HG02943 (cell line): ENCODE data around the gene PLXNA2.

Source experiments
- ATAC-seq: cut with Tn5 transposase; IDR thresholded peaks from one replicate; pipeline ENCODE4 v1.9.1; 2021; ENCODE audit warnings: mild to moderate bottlenecking, low read depth, moderate library complexity; ENCODE audit not compliant: unreplicated experiment

The PLXNA2 gene

DNA sequence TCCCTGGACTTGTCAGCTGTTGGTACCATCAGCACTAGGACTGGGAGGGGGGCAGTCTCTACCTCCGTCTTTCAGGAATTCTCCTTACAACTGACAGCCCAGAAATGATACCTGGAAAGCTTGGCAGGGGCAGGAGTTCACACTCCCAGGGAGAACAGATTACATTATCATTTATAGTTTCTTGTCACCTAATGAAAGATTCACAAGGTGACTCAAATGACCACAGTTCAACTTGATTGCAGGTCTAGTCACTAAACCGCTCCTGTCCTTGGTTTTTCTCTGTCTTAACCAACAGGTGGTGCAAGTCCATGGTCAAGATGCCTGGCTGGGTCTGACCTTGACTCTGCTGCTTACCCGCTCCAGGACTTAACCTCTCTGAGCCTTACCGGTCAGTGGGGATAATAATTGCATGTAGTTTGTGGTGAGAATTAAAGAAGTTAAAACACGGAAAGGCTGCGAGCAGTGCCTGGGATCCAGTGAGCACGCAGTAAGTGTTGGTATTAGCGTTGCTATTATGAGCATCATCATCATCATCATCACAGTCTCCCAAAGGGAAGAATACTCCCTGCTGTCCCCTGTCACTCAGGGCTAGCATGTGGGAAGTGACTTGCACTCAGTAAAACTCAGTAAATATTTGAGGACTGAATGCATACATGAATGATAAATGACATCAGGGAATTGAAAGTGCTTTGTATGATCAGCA lies 207.9 kb downstream of the PLXNA2 start:
- no peak for ATAC-seq

DNA sequence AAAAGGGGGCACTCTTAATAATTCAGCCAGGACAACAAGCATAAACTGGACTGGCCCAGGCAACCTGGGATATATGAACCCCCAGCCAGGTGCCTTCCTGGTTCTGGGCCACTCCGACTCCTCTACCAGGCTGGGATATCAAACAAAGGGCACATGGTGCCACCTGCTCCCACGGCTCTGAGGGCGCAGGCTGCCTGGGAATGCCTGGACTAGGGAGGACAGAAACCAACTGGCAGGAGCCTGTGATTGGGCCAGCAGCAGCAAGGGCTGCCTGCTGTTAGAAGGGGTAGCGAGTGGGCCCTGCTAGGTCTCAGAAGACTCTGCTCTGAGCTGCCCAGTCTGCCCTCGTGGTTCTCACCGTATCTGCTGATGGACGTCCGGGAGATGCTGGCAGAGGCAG lies 210.0 kb downstream of the PLXNA2 start:
- no peak for ATAC-seq

DNA sequence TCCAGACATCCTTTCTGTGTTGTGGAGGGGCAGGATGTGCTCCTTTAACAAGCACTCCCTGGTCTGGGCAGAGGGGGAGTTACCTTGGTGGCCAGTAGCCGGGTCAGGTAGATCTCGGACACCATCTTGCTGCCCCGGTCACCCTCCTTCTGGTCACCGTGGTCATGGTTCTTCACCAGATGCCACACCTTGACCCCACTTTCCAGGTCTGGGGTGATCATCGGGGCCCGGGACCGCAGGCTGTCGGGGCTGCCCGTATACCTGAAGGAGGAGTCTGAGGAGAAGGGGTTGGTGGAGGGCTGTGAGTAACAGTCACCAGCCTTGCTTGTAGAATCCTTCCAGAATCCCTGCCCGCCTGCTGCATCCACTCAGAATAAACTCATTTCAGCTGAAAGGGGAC lies 210.9 kb downstream of the PLXNA2 start:
- ATAC-seq, result no peak

DNA sequence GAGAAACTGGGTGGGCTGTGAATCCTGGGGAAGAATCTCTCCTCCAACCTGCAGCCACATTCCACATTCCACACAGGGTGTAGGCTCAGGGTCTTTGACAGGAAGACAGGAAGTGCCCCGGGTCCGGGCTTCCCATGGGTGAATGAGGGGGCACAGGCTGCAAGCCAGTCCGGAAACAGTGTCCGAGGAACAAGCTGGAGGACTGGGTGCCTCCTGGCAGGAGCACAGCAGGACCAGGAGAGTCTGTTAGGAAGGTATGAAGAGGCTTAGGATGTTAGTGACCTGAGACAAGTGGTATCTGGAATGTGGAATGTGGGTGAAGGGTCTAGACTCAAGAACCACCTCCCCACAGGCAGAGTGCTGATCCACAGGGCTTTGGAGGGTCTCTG lies 212.3 kb downstream of the PLXNA2 start:
- no peak for ATAC-seq

DNA sequence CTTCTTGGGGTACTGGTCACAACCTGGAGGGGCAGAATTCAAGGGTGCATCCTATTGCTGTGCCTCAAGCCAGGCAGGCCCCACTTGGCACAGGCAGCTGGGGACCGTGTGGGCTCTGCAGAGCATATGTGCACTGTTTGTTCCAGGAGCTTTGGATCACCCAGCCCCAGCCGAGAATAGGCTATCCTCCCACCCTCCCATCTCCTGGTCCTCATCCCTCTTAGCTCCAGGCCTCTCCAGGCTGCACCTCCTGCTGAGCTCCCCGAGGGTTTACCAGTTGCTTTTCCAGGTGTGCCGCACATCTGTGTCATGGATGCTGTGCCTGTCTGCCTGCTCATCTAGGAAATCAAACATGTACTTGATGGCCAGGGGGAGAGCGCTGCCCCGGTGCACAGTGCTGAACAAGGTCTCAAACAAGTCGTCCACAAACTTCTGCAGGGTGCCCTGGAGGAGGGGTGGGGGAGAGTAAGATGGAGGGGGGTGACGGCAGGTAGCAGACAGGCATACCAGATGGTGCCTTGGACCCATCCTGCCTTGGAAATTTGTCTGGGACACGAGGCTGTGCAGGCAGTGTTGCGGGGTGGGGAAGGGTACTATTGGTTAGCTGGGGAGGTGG lies 212.8 kb downstream of the PLXNA2 start:
- no peak for ATAC-seq

DNA sequence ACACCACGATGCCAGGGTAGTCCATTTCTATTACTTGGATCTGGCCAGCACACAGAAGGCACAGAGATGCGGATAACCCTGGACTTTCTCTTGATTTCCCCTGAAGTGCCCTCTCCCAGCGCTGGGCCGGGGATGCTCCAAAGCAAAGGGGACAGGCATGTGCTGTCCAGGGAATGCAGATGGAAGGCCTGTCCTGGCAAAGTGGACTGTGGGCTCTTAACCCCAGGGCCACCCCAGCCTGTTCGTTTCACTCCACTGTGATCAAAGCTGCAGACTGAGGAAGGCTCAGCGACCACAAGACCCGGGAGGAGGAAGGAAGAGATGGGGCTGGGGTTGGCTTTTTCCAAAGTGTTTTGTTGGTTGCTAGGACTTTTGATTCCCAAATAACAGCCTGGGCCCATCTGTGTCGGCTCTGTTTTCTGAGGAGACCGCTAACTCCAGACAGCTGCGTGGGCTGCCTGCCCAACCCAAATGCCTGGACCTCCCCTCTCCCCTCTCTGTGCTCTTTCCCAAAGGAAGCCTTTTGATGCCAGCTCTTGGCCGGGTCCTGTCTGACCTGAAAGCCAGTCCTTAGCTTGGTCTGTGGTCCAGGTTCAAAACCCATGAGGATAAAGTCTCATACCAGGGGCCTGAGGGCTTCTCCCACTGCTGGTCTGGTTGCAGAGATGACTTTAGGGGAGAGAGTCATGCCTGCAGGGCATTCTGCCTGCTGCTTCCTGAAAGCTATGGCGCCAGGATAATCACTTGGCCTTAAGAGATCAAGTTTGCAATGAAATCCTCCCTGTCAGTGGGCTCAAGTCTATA lies 213.7 kb downstream of the PLXNA2 start:
- no peak for ATAC-seq

DNA sequence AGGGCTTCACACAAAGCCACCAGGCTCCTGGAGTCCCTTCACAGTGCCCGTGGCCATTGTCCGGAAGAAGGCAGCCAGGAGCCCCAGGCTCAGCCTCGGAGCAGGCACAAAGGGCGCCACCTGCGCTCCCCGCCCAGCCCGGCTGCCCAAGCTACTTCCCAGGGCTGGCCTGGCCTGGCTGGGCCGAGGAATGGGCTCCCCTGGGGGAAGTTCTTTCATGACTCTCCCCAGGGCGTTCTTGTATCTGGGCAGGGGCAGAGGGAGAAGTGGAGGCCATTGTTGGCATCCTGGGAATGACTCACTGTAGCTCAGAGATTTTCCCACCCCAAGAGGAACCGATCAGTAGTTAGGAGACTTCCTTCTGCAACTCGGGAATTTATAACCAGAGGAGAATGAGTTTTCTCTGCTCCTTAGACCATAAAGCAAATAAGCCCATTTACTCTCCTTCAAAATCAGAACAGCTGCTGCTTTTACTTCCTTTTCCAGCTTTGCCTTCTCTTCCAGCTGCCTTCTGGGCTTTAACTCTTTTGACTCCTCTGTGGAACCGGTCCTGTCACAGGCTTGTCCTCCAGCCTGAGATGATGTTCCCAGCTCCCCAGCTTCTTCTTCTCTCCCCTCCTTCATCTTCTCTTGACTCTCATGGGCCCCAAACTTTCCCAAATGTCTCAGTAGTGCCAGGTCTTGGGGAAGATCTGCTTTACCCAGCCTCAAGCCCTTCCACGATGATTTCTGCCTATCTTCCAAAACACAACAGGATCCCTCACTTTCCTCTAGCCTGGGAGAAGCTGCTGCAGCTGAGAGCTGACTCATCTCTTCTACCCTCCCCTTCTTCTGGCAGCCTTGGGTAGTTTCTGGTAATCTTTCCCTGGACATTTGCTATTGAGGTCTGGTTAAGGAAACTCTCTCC lies 214.6 kb downstream of the PLXNA2 start:
- ATAC-seq, result no peak

DNA sequence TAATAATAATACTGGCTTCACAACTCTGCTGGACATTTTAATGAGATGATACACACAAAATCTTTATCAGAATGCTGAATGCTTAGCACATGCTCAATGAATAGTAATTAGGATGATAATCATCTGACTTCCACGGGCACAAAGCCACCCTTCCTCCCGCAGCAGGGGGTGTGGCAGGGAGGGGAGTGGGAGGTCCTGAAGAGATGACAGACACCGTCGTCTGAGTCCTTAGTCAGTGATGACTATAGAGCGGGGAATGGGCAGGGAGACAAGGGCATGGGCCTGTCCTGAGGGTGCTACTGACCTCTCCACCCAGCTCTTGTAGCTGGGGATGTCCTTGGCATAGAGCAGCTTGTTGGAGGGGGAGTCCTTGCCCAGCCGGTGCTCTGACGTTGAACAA lies 215.7 kb downstream of the PLXNA2 start:
- ATAC-seq, result no peak

DNA sequence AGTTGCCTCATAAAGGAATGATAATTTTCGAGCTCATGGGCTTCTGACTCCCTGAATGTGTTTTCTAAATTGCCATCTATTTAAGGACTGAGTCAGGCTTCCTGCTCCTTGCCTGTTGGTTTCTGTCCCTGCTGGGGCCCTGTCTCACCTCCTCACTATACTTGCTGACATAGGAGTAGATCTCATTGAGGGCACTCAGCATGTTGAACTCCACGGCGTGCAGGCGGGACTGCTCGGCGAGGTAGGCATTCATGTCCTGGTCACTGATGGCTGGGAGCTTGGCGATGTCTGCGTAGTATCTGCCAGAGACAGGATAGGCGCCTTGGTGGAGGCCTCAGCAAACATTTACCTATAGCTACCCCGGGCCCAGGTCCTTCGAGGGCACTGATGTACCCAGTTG lies 216.3 kb downstream of the PLXNA2 start:
- no peak for ATAC-seq

DNA sequence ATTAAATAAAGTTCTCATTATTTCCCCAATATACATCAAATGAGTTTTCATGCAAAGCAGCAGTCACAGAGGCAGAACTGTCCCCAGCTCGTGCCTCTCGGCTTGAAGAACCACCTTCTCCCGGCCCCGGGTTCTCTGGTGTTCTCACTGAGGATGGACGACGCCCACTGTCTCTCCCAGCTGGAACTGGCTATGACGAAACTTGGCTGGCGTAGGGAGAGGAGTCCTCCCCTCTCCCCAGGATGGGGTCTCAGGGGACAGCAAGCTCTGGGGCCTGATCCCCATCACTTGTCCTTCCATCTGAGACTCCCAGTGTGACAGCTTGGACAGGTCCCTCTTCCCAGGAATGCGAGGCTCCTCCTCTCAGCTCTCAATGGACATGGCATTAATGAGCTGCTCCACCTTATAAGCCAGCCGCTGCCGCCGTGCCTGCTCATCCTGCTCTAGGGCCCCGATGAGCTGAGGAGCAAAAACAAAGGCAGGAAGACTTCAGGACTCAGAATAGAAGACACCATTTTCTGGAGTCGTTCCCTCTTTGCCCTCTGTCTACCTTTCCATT lies 217.2 kb downstream of the PLXNA2 start:
- ATAC-seq, result no peak

DNA sequence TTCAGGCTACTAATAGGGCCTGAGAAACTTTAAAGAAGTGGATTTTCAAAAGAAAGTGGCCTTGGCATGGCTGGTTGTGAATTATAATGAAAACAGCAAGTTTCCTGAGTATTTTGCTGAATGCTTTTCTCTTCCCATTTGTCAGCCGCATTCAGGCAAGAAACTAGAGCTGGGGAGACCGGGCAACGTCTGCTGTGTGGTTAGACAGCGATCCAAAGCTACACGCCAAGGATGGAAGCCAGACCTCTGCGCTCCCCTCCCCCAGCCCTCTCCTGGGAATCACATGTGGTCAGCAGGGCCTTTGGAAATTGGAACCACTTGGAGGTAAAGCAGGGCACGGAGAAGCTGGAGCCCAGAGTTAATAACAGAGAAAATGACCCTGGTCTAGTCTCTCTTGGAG lies 219.2 kb downstream of the PLXNA2 start:
- no peak for ATAC-seq

DNA sequence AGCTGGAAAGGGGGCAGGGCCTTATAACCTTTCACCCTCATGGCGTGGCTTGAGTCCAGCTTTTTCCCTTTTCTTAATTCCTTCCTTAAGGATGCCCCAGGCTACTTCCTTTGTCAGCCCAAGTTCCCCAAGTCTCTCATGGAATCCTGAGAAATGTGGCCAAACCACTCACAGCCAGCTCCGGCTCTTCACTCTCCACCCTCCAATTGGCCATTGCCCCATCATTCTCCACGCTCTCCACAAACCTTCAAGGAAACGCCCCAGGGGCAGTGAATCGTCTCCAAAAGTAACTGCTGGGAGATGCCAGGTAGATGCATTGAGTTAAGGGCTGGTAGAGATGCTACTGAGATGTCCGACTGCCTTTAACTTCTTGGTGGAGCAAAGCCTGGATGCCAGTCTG lies 219.8 kb downstream of the PLXNA2 start:
- ATAC-seq, result no peak

DNA sequence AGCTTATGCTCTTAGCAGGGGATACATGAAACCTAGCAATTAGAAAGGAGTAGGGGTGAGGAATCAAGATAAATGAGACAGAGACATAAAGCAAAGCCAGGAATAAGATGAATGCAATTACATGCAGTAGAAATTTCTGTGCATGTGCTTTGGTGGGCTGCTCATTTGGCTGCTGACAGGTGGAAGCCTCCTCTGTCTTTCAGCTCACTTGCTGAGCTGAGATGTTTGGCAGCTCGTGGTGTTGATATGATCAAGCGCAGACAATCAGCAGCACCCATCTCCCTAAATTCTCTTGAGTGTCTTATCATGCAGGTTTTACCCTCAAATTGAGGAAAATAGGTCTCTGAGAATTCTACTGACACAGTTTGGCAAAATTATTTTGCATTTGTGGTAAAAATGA lies 224.9 kb downstream of the PLXNA2 start:
- ATAC-seq, result no peak

DNA sequence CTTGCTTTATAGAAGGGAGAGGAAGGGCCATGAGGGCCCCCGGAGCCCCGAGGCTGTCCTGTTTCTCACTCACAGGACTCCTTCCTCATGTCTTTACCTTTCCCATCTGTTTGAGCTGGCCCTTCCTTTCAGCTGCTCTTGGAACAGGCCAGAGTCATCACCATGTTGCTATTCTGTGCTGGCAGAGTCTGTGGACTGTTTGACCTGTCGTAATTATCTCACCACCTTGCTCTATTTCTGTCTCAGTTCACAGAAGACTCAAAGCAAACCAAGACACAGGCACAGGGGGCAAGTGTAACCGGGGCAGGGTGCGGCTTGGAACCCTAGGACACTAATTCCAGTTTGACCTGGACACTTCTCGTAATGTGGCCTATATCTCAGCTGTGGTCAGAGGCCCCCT lies 228.9 kb downstream of the PLXNA2 start:
- no peak for ATAC-seq

DNA sequence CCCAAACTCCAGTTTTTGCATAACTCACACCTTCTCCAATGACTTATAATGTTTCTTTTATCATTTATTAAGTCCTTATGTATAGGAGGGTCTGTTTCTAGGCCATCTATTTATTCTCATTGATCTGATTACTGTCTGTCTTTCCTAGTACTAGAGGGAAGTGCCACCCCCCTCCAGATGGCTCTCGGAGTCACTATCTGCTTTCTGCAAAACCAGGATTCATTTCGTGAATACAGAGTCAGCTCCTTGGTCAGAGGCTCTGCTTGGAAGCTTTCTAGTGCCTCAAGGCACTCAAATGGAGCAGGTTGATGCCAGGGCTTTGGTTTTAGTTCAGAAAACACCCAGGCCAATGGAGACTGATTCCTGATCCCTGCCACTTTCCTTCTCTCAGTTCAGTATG lies 231.0 kb downstream of the PLXNA2 start:
- no peak for ATAC-seq

DNA sequence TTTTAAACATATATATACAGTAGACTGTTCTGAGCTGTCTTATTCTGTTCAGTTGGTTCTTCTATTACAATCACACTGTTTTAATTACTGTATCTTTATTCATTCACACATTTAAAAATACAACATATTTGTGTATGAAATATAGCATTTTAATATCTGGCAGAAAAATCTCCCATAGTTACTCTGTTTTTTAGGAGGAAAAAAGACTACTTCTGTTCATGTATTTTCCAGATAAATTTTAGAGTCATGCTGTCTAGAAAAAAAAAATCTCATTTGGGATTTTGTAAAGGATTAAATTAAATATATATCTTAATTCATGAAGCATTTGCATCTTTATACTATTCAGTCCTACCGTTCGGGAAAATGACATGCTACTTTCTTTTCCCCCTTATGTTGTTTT lies 231.5 kb downstream of the PLXNA2 start:
- ATAC-seq, result no peak

DNA sequence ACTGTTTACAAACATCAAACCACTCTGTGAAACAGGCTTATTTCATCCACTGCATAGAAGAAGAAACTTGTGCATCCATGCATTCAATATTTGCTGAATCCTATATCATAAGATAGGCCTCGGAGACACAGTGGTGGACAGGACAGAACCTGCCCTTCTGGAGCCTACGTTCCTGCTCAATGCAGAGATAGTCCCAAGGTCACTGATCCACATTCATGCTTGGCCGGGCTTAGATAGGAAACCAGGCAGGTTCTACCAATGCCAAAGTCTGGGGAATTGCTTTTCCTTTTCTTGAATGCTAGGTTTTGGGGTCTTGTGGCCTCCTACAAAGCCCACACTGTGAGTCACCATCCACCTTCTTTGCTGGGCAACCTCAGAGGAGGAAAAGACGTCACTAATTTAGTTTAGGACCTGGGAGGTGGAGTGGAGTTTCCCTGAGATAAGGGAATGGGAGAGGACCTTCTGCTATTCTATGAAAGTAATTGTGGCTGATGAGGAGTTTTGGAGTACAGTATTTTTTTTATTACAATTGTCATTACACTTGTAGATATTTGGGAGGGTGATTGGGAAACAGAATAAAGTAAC lies 233.6 kb downstream of the PLXNA2 start:
- ATAC-seq, result no peak

DNA sequence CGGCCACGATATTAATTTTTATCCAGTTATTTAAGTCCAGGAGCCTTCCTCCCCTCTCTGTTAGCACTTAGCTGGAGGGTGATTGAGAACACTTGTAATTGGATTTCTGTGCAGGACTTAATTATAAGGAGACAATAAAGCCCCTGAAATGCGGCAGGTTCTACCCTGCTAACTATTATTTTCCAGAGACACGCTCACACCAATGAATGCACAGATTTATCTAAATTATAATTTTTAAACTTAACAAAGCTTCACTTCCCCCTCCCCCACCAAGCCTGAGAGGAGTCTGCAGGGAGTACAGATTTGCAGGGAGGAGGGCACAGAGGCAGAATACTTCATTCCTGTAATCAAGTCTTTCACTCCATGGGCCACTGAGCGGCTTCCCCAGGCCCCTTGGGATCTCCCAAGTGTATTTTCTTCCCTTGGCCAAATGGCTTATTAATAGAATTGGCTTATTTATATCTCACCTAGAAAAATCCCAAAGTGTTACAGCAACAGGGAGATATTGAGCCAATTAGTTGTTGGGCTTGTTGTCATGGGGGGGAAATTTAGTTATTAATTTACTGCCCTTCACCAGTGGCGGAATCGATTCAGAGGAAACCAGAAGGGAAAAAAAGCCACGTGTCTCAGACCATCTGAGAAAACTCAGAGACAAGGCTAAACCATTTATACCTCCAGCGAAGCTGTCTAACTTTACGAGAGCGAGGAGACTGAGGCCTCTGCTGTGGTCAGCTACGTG lies 234.3 kb downstream of the PLXNA2 start:
- no peak for ATAC-seq

DNA sequence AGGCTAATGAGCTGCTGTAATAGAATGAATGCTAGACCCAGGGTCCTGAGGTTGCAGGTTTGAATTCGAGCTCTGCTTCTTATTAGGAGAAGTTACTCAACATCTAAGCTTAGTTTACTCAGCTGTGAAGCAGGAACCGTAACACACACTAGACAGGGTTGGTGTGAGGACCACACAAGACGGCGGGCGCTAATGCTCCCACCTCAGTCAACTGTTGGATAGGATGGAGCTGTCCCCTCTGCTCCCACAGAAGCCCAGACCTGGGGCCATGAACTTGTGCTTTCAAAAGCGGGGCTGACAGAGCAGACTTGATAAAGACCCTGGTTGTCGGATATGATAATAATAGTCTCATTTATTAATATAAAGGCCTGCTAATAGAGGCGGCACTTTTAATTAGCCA lies 234.9 kb downstream of the PLXNA2 start:
- ATAC-seq, result no peak
